GM18867 (cell line): ENCODE data around the gene HMHB1.

ENCODE experiments used
- ATAC-seq: cut with Tn5 transposase; IDR thresholded peaks from one replicate; pipeline ENCODE4 v1.9.1; 2021; ENCODE audit warnings: mild to moderate bottlenecking, moderate library complexity; ENCODE audit not compliant: unreplicated experiment

The HMHB1 gene

DNA sequence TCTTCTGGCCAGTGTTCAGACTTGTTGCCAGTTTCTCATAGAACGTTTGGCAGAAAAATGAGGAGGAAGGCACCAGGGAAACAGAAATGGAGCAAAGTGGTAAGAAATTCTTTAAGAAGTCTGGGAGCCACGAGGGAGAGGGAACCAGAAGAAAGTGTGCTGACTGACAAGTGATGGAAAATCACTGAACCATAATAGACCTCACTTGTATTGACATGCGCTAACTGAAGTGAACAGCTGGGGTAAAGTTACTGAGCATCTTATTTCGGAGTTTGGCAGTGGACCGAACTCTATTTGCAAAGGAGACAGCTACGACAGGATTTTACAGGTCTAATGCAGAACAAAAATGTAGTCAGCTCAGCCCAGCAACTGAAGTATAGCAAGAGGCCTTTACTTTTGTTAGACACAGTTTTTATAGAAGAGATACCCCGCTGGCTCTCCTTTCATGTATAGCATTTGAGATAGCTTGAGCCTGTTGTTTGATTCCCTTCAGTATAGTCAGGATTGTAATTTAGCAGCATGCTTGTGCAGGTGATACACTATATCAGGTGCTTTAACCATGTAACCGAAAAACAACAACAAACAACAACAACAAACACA, 53.6 kb downstream of the HMHB1 start:
- ATAC-seq = no peak
